NCI-H345 treated with DMSO at 0.1 percent for 48 hours (cell line): Measurements from ENCODE around the gene TUBB3.

Source experiments
- DNase-seq: peaks from one replicate; lab custom pipeline; 2025; ENCODE audit not compliant: unreplicated experiment; lab: John Stamatoyannopoulos, UW

The TUBB3 gene

GRCh38 chr16:89936508-89936907, 13.4 kb downstream of the TUBB3 start:
- DNase-seq: no peak

GRCh38 chr16:89936981-89937380, 13.8 kb downstream of the TUBB3 start:
- DNase-seq: no peak

GRCh38 chr16:89938175-89938885, 15.2 kb downstream of the TUBB3 start:
- no peak for DNase-seq

- DNase-seq: no peak
These were observed 21.6 kb downstream of the TUBB3 start for GRCh38 chr16:89944773-89945172.

DNA sequence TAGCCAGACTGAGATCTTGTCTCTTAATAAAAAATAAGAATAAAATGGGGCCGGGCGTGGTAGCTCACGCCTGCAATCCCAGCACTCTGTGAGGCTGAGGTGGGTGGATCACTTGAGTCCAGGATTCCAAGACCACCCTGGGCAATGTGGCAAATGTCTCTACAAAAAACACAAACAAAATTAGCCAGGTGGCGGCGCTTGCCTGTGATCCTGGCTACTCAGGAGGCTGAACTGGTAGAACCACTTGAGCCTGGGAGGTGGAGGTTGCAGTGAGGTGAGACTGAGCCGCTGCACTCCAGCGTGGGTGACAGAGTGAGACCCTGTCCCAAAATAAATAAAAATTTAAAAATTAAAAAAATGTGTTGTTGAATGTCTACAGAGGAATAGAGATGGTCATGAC, 22.5 kb downstream of the TUBB3 start:
- DNase-seq: no peak

DNA sequence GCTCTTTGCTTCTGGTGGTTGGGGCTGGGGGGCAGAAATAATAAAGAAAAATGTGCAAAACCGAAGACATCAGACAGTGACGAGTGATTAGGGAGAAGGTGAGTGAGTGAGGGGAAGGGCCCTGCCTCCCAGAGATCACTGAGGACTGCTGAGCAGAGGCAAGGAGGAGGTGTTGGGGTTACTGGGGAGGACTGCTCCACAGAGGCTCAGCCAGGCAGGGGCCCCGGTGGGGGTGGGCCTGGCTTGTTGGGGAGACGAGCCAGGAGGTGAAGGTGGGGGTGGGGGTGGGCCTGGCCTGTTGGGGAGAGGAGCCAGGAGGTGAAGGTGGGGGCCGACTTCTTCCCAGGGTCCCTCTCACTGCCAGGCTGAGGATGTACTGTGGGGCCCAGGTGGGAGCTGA, 23.4 kb downstream of the TUBB3 start:
- DNase-seq: no peak

DNA sequence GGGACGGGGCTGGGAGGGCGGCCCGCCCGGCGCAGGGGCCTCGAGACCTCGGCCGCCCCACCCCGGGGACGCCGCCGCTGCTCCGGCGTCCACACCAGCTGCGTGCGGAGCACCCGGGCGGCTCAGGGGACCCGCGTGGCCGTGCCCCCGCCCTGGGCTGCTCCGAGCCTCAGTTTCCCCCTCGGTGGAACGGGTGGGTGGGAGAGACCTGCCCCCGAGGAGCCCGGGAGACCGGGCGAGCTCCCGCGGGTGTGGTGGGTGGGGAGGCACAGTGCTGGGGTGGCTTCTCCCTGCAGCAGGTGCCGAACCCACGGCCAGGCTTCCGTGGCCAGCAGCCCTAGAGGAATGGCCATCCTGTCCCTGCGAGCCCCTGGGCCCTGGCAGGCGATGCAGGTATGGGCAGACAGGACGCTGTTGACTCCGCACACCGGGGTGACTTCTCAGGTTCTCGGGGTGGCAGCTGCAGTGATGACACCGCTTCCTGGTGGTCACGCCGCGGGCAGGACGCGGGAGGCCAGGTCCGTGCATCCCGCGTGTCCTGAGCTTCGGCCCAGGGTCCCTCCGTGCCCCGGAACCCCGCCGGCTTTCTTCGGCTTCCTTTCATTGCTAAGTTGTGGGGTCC, 26.1 kb downstream of the TUBB3 start:
- no peak for DNase-seq

DNA sequence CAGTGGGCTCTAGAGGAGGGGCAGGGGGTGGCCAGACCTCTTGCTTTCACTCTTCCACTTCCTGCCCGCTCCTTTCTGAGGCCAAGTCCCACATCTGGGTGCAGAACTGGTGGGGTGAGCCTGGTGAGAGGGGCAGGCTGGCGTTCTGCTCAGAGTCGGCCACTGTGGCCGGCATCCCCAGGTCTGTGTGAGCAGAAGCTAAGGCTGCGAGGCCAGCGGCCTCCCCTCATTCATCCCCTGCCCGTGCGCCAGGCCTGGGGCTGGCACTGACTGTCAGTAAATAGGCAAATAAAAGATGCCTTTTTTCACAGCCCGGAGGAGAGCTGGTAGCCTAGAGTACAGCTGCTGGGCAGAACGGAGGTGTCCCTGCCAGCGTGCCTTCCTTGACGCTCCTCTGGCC, 26.6 kb downstream of the TUBB3 start:
- DNase-seq: no peak

DNA sequence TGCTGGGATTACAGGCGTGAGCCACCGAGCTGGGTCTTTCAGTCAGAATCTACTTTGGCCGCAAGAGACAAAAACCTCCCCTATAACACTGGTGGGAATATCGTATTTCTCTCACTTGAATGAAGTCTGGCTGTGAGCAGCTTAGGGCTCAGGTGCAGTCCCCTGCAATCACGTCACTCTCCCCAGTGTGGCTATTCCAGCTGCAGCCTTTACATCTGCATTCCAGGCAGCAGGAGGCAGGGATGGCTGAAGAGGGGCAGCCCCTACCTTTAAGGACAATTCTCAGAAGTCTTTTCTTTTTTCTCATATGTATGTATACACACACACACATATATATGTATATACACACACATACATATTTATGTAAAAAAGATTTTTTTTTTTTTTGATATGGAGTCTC, 28.4 kb downstream of the TUBB3 start:
- no peak for DNase-seq

- DNase-seq: no peak
These were observed 28.9 kb downstream of the TUBB3 start for GRCh38 chr16:89952049-89952448.

GRCh38 chr16:89952551-89952950, 29.4 kb downstream of the TUBB3 start:
- DNase-seq: no peak

DNA sequence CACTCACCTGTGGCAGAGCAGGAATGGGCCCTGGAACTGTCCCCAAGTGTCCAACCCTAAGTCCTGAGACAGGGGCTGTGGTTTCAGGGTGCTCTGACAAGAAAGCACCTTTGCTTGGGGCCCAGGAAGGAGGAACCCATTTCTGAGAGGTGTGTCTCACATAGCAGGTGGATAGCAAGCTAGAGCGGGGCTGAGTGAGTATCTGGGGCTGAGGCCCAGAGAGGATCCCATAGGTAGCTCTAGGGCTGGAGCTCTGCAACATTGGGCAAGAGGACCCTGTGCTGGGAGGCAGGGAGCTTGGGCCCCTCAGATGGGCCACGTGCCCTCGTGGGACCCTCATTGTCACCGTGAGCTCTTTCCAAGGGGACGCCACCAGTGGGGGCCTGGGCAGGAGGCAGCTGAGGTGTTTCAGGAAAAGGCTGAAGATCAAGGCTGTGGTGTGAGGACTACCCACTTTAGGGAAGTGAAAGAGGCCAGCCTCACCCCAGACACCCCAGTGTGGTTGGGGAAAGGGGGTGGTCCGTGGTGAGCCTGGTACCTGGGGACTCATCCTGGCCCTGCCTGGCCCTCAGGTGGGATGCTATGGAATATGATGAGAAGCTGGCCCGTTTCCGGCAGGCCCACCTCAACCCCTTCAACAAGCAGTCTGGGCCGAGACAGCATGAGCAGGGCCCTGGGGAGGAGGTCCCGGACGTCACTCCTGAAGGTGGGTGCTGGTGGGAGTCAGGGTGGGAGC, 30.7 kb downstream of the TUBB3 start:
- no peak for DNase-seq

GRCh38 chr16:89954462-89954861, 31.3 kb downstream of the TUBB3 start:
- DNase-seq: no peak

GRCh38 chr16:89955001-89955685, 32.0 kb downstream of the TUBB3 start:
- DNase-seq: no peak

DNA sequence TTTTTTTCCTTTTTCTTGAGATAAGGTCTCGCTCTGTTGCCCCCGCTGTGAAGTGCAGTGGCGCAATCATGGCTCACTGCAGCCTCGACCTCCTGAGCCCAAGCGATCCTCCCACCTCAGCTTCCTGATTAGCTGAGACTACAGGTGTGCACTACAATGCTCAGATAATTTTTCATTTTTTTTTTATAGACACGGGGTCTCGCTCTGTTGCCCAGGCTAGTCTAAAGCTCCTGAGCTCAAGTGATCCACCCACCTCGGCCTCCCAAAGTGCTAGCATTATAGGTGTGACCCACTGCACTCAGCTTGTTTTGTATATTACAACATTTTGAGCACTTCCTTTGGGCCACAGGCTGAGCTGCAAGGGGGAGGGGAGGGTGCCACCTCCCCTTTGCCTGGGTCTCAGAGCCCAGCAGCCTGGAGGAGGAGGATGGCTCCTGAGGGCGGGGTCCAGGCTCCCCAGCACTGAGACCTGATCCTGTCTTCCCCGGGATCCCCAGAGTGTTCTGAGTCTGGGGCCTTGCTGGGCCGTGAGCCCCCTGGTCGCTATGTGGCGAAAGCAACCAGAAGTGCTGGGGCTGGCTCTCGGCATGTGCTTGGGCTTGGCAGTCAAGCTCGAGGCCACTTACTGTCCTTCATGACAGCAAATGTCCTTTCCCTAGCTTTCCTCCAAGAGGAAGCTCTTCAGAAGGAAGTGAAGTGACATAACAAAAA, 33.5 kb downstream of the TUBB3 start:
- no peak for DNase-seq

- no peak for DNase-seq
These were observed 34.2 kb downstream of the TUBB3 start for GRCh38 chr16:89957216-89957785.

- no peak for DNase-seq
These were observed 34.9 kb downstream of the TUBB3 start for GRCh38 chr16:89958068-89958467.

DNA sequence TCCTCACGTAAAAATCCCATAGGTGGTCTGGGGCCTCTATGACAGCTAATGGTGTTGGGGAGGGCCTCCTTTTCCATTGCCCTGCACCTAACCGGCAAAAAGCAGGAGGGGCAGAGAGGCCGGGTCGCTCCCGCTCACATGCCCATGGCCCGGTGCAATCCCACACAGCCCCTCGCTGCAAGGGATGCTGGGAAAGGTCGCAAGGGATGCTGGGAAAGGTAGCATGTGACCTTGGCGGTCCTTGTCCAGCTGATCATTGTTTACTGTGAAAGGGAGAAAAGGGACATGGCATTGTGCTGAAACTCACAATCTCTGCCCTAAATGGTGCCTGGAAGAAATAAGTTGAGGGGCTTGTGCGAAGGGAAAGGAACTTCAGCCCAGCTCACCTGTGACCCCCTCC, 35.5 kb downstream of the TUBB3 start:
- DNase-seq: no peak

- DNase-seq: no peak
These were observed 37.8 kb downstream of the TUBB3 start for GRCh38 chr16:89960966-89961365.

GRCh38 chr16:89961920-89962319, 38.8 kb downstream of the TUBB3 start:
- DNase-seq: no peak
